OCI-LY7 (cell line): ENCODE data around the gene CHRM3.

Source experiments
- EZH2phosphoT487 ChIP-seq: fragments of 200-600 bp; sonication (generic); IDR thresholded peaks from 2 replicates; pipeline ENCODE4 v1.6.1; 2018; ENCODE audit warnings: low read depth, borderline replicate concordance, mild to moderate bottlenecking, mixed run types, antibody characterized with exemption, low read length, moderate library complexity, mixed read lengths
- TF ChIP-seq, protein P1 (sequence below): fragments of 200-600 bp; sonication (generic); conservative IDR thresholded peaks from 2 replicates; pipeline ENCODE4 v1.5.1; 2014; ENCODE audit warnings: mild to moderate bottlenecking, antibody characterized with exemption, low read length, moderate library complexity, mixed read lengths

DNA sequence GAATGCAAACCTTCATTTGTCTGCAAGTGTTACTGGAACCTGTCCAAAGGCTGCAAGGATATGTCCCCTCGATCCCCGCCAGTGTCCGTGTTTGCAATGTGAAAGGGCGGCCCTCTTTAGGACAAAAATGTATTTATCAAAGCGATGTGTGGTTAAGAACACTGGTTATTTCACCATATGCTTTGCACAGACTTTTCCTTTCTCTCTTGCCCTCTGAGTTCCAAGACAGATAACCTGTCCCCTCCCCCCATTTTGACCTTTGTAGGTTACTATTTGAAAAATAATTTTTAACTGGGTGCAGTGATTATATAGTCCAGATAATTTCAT is 1.8 kb downstream of the CHRM3 start:
- TF ChIP-seq, protein P1, sequence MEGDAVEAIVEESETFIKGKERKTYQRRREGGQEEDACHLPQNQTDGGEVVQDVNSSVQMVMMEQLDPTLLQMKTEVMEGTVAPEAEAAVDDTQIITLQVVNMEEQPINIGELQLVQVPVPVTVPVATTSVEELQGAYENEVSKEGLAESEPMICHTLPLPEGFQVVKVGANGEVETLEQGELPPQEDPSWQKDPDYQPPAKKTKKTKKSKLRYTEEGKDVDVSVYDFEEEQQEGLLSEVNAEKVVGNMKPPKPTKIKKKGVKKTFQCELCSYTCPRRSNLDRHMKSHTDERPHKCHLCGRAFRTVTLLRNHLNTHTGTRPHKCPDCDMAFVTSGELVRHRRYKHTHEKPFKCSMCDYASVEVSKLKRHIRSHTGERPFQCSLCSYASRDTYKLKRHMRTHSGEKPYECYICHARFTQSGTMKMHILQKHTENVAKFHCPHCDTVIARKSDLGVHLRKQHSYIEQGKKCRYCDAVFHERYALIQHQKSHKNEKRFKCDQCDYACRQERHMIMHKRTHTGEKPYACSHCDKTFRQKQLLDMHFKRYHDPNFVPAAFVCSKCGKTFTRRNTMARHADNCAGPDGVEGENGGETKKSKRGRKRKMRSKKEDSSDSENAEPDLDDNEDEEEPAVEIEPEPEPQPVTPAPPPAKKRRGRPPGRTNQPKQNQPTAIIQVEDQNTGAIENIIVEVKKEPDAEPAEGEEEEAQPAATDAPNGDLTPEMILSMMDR = no peak
- TF ChIP-seq EZH2phosphoT487 = no peak
